ENCODE results near the gene SCFD2.

SCFD2 gene

GRCh38 chr4:52951016-52951415 lies 414.8 kb downstream of the SCFD2 start:
- Histone ChIP-seq H3K27me3 (replicated peaks; ENCODE audit: control insufficient read depth, insufficient read depth, low read length) (no peaks in the 10 kb centered on the region), H3K4me3 (replicated peaks; ENCODE audit: low read depth, low read length) (no peak overlapping the region), H3K36me3 (ENCODE audit: control insufficient read depth, insufficient read depth, low read length) (no peaks in the 10 kb centered on the region; the same call in 1 of the 2 replicates)
- no peak for TF ChIP-seq CTCF (IDR thresholded peaks at IDR 0.05; ENCODE audit: insufficient read depth, low read length, poor library complexity, severe bottlenecking)
- DNase-seq (ENCODE audit: extremely low read depth, insufficient read length) = no peak

GRCh38 chr4:52950226-52950625 lies 415.6 kb downstream of the SCFD2 start:
- no peak for TF ChIP-seq CTCF (IDR thresholded peaks at IDR 0.05; ENCODE audit: insufficient read depth, low read length, poor library complexity, severe bottlenecking)

GRCh38 chr4:52949336-52949735 lies 416.5 kb downstream of the SCFD2 start:
- TF ChIP-seq CTCF (IDR thresholded peaks at IDR 0.05; ENCODE audit: insufficient read depth, low read length, poor library complexity, severe bottlenecking) = no peak
- Histone ChIP-seq H3K36me3 (ENCODE audit: control insufficient read depth, insufficient read depth, low read length) (no peaks in the 10 kb centered on the region; the same call in 1 of the 2 replicates), H3K4me3 (replicated peaks; ENCODE audit: low read depth, low read length) (no peak overlapping the region), H3K27me3 (replicated peaks; ENCODE audit: control insufficient read depth, insufficient read depth, low read length) (no peaks in the 10 kb centered on the region)
- DNase-seq (ENCODE audit: extremely low read depth, insufficient read length) = no peak

More at GRCh38 chr4:52950226-52950625, 415.6 kb downstream of the SCFD2 start:
- no peaks in the 10 kb centered on the region for H3K27me3 ChIP-seq (replicated peaks; ENCODE audit: control insufficient read depth, insufficient read depth, low read length)
- no peak overlapping the region for H3K4me3 ChIP-seq (replicated peaks; ENCODE audit: low read depth, low read length)
- no peak for DNase-seq (ENCODE audit: extremely low read depth, insufficient read length)
- H3K36me3 ChIP-seq (ENCODE audit: control insufficient read depth, insufficient read depth, low read length) = no peaks in the 10 kb centered on the region; the same call in 1 of the 2 replicates

- Histone ChIP-seq H3K36me3 (ENCODE audit: control insufficient read depth, insufficient read depth, low read length) (no peaks in the 10 kb centered on the region), H3K4me3 (replicated peaks; ENCODE audit: low read depth, low read length) (no peak overlapping the region), H3K27me3 (replicated peaks; ENCODE audit: control insufficient read depth, insufficient read depth, low read length) (no peaks in the 10 kb centered on the region)
- no peak for TF ChIP-seq CTCF (IDR thresholded peaks at IDR 0.05; ENCODE audit: insufficient read depth, low read length, poor library complexity, severe bottlenecking)
- no peak for DNase-seq (ENCODE audit: extremely low read depth, insufficient read length)
These were observed 417.8 kb downstream of the SCFD2 start for GRCh38 chr4:52948057-52948423.

- DNase-seq (ENCODE audit: extremely low read depth, insufficient read length) = no peak
- TF ChIP-seq CTCF (IDR thresholded peaks at IDR 0.05; ENCODE audit: insufficient read depth, low read length, poor library complexity, severe bottlenecking) = no peak
- H3K36me3 ChIP-seq (ENCODE audit: control insufficient read depth, insufficient read depth, low read length) = no peaks in the 10 kb centered on the region
- H3K4me3 ChIP-seq (replicated peaks; ENCODE audit: low read depth, low read length) = no peak overlapping the region
- no peaks in the 10 kb centered on the region for H3K27me3 ChIP-seq (replicated peaks; ENCODE audit: control insufficient read depth, insufficient read depth, low read length)
These were observed 418.3 kb downstream of the SCFD2 start for GRCh38 chr4:52947401-52948056.

- Histone ChIP-seq H3K36me3 (ENCODE audit: control insufficient read depth, insufficient read depth, low read length) (no peaks in the 10 kb centered on the region), H3K4me3 (replicated peaks; ENCODE audit: low read depth, low read length) (no peak overlapping the region), H3K27me3 (replicated peaks; ENCODE audit: control insufficient read depth, insufficient read depth, low read length) (no peaks in the 10 kb centered on the region)
- DNase-seq (ENCODE audit: extremely low read depth, insufficient read length) = no peak
- TF ChIP-seq CTCF (IDR thresholded peaks at IDR 0.05; ENCODE audit: insufficient read depth, low read length, poor library complexity, severe bottlenecking) = no peak
These were observed 419.0 kb downstream of the SCFD2 start for GRCh38 chr4:52946855-52947254.
